ENCODE results near the gene KIRREL1. TPM values are rescaled to one million over a fixed set of nuclear protein-coding genes. Genes with fewer than 3 reads are reported as not detected.

Gene KIRREL1
- total RNA-seq, 4 donors from 2014 or later, result 37.4 to 77.1 (median 54.6) TPM

- 26% methylated on average over 10 of the region's 13 CpGs for WGBS
- H3K9me3 ChIP-seq, result no peaks in the 10 kb centered on the region
- H3K4me1 ChIP-seq, result peaks cover 28 to 76% (median 73%) of the 10 kb centered on the region in 4 donors
- H3K36me3 ChIP-seq, result no peaks in the 10 kb centered on the region
- peak overlapping the region; percentile 69 to 98 (median 89) for H3K4me3 ChIP-seq
- TF ChIP-seq EP300 (IDR thresholded peaks at IDR 0.05) (peak; percentile 6), POLR2AphosphoS5 (IDR thresholded peaks at IDR 0.05) (no peak)
- no peak for DNase-seq (ENCODE audit: extremely low spot score)
- peak overlapping the region; percentile 85 to 95 (median 94) for H3K27ac ChIP-seq (replicated peaks in 1 of 4)
- no peaks in the 10 kb centered on the region for H3K27me3 ChIP-seq
- intact Hi-C loops (cut with DNase I), result loop anchor here (5.0 kb wide), 1 partner anchor 127 kb away; no protein-coding TSS in a partner anchor
These were observed 1.5 kb downstream of the KIRREL1 start for GRCh38 chr1:157994704-157995582.

- Histone ChIP-seq H3K4me1 (peaks cover 30 to 83% (median 80%) of the 10 kb centered on the region in 4 donors), H3K9me3 (no peaks in the 10 kb centered on the region), H3K27ac (replicated peaks in 1 of 4) (peak overlapping the region; percentile 85 to 95 (median 94)), H3K4me3 (peak overlapping the region; percentile 69 to 98 (median 89)), H3K36me3 (no peaks in the 10 kb centered on the region), H3K27me3 (no peaks in the 10 kb centered on the region)
- WGBS, result 42% methylated on average over 3 of the region's 3 CpGs
- TF ChIP-seq EP300 (IDR thresholded peaks at IDR 0.05) (no peak), CTCF (IDR thresholded peaks at IDR 0.05) (no peak), POLR2A (IDR thresholded peaks at IDR 0.05; ENCODE audit: low read depth) (no peak), POLR2AphosphoS5 (IDR thresholded peaks at IDR 0.05) (no peak)
- intact Hi-C loops (cut with DNase I), result no loop called here
- DNase-seq (ENCODE audit: extremely low spot score), result no peak
These were observed 2.2 kb downstream of the KIRREL1 start for GRCh38 chr1:157995583-157996169.

DNA sequence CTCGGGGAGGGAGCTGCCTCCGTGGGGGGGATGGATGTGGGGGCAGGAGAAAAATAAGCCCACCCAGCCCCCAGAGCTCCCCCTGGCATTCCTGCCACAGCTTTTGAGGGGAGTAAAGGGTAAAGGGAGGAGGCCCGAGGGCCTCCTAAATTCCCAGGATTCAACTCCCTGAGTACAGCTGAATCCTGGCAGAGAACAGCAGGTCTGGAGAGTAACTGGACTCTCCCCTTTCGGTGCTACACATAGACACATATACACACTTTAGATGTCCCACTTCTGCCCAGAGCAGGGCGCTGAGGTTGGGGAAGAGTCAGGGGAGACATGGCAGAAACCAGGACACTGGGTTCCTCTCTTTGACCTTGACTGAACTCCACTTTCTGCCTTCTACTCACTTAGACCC lies 3.0 kb downstream of the KIRREL1 start:
- Histone ChIP-seq H3K4me3 (peak overlapping the region; percentile 69 to 98 (median 89)), H3K27me3 (no peaks in the 10 kb centered on the region), H3K36me3 (no peaks in the 10 kb centered on the region), H3K9me3 (no peaks in the 10 kb centered on the region), H3K4me1 (peaks cover 36 to 90% (median 88%) of the 10 kb centered on the region in 4 donors), H3K27ac (replicated peaks in 1 of 4) (peak overlapping the region; percentile 85 to 95 (median 94))
- no peak for DNase-seq (ENCODE audit: extremely low spot score)
- 43% methylated on average over 5 of the region's 5 CpGs for WGBS
- intact Hi-C loops (cut with DNase I), result no loop called here
- no peak for TF ChIP-seq EP300 (IDR thresholded peaks at IDR 0.05)
- no peak for TF ChIP-seq CTCF (IDR thresholded peaks at IDR 0.05)
- no peak for TF ChIP-seq POLR2A (IDR thresholded peaks at IDR 0.05; ENCODE audit: low read depth)
- no peak for TF ChIP-seq POLR2AphosphoS5 (IDR thresholded peaks at IDR 0.05)

GRCh38 chr1:158000507-158000906 lies 7.1 kb downstream of the KIRREL1 start:
- H3K36me3 ChIP-seq, result no peaks in the 10 kb centered on the region
- no peaks in the 10 kb centered on the region for H3K9me3 ChIP-seq
- DNase-seq (ENCODE audit: extremely low spot score), result no peak
- H3K27ac ChIP-seq (replicated peaks in 1 of 4), result peak overlapping the region in 3 of 4 donors; percentile 3 to 66 (median 58)
- TF ChIP-seq POLR2A (IDR thresholded peaks at IDR 0.05; ENCODE audit: low read depth), result no peak
- no peak for TF ChIP-seq CTCF (IDR thresholded peaks at IDR 0.05)
- no peak for TF ChIP-seq EP300 (IDR thresholded peaks at IDR 0.05)
- no peak for TF ChIP-seq POLR2AphosphoS5 (IDR thresholded peaks at IDR 0.05)
- H3K27me3 ChIP-seq, result no peaks in the 10 kb centered on the region
- no peak overlapping the region for H3K4me3 ChIP-seq
- WGBS, result 78% methylated on average over 4 of the region's 4 CpGs
- peaks cover 52 to 99% (median 98%) of the 10 kb centered on the region in 4 donors for H3K4me1 ChIP-seq
- intact Hi-C loops (cut with DNase I), result no loop called here

DNA sequence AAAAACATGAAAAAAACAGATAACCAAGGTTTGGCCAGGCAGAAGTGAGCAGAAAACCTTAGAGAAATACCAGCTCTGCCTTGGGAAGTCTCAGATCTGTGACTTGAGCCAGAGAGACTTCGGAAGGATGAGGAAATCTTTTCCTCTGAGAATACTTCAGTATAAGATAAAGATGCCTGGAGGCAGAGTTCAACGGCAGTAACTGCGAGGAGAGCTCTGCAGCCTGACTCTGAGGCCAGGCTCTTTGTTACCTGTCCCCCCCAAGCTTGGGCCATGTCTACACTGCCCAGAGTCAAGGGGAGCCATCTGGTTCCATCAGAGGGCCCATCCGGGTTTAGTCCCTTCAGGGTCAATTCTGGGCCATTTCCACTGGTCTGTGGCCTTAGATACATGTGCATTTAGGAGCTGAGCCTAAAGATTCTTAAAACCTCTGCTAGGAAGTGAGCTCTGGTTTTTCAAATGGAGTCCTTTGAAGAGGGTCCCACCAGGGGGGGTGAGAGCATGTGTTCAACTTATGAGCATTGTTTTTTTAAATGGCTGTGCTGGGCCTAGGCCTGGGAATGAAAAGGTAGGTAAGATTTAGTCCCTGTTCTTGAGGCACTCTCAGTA lies 8.7 kb downstream of the KIRREL1 start:
- 60% methylated on average over 4 of the region's 4 CpGs for WGBS
- intact Hi-C loops (cut with DNase I), result no loop called here
- DNase-seq (ENCODE audit: extremely low spot score), result no peak
- H3K27ac ChIP-seq (replicated peaks in 1 of 4), result peak overlapping the region; percentile 58 to 66 (median 66)
- no peak for TF ChIP-seq CTCF (IDR thresholded peaks at IDR 0.05)
- TF ChIP-seq EP300 (IDR thresholded peaks at IDR 0.05), result no peak
- TF ChIP-seq POLR2AphosphoS5 (IDR thresholded peaks at IDR 0.05), result no peak
- no peak for TF ChIP-seq POLR2A (IDR thresholded peaks at IDR 0.05; ENCODE audit: low read depth)
- no peaks in the 10 kb centered on the region for H3K27me3 ChIP-seq
- H3K9me3 ChIP-seq, result no peaks in the 10 kb centered on the region
- H3K4me3 ChIP-seq, result no peak overlapping the region
- peaks cover 60 to 99% (median 98%) of the 10 kb centered on the region in 4 donors for H3K4me1 ChIP-seq
- H3K36me3 ChIP-seq, result no peaks in the 10 kb centered on the region

Measured in esophagus muscularis mucosa (tissue), 4 donors.